GM19193 (cell line): ENCODE measurements around the gene PGM2.

Source experiments
- POLR2A ChIP-seq: IDR thresholded peaks from 4 replicates; pipeline ENCODE4 v1.6.1; 2011; ENCODE audit not compliant: insufficient read depth, insufficient read length; ENCODE audit errors: extremely low read depth

The PGM2 gene

DNA sequence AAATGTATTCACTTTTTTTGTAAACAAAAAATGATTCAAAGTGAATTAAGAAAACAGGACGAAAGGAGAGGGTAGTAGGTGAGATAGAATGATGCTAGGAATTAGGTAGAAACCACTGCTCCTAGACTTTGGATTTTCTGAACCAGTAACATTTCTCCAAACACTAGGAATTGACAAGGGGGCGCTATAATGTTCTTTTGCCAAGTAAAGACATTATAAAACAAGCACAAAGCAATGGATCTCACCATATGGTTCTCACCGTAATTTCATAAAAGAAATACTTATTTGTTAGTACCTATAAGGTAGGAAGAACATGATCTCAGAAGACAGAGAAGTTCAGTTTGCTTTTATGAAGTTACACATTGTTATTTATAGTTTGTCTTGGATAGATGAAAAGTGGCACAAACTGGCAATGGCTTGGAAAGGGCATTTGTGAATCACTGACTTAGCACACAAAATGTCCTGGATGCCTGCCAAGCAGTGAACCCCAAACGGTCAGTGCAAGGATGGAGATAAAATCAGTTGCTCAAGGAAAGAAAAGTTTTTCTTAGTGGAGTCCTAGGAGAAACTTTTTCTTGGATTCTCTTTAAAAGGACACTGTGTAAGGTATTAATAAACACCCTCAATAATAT lies 56.3 kb downstream of the PGM2 start:
- no peak for TF ChIP-seq POLR2A

DNA sequence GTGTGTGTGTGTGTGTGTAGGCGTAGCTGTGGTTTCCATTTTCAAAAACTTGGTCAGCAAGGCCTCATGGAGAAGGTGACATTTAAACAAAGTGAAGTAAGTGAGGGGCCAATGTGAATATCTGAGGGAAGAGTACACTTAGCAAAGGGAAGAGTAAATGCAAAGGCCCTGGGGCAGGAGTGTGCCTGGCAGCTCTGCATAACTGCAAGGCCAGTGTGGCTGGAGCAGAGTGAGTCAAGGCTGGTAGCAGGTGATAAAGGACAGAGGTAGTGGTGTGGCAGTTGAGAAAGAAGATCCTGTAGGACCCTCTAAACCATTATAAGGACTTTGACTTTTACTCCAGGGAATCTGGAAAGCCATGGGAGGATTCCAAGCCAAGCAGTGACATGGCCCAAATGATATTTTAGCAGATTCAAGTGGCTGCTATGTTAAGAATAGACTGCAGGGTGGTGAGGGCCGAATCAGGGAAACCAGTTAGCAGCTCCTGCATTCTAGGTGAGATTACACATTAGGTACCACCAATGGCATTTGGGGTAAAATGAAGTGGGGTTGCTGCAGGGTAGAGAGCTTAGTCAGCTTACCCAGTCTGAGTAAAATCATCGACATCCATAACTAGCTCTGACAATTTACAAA lies 58.5 kb downstream of the PGM2 start:
- TF ChIP-seq POLR2A, result no peak

DNA sequence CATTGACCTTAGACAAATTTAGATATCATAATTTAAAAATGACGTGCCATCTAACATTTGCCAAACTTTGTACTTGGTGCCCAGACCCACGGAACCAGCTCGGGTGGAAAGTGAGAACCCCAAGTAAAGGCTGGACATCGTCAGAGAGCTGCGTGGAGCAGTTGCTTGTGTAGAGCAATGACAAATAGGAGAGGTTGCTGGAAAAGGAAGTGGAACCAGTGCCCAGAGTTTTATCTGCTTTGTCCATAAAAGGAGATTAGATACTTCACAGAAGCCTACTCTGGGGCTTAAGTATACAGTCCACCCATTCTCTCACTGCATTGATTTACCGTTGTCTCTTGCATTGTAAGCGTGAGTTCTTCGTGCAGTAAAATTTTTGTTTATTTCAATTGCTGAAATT lies 59.0 kb downstream of the PGM2 start:
- TF ChIP-seq POLR2A, result no peak

DNA sequence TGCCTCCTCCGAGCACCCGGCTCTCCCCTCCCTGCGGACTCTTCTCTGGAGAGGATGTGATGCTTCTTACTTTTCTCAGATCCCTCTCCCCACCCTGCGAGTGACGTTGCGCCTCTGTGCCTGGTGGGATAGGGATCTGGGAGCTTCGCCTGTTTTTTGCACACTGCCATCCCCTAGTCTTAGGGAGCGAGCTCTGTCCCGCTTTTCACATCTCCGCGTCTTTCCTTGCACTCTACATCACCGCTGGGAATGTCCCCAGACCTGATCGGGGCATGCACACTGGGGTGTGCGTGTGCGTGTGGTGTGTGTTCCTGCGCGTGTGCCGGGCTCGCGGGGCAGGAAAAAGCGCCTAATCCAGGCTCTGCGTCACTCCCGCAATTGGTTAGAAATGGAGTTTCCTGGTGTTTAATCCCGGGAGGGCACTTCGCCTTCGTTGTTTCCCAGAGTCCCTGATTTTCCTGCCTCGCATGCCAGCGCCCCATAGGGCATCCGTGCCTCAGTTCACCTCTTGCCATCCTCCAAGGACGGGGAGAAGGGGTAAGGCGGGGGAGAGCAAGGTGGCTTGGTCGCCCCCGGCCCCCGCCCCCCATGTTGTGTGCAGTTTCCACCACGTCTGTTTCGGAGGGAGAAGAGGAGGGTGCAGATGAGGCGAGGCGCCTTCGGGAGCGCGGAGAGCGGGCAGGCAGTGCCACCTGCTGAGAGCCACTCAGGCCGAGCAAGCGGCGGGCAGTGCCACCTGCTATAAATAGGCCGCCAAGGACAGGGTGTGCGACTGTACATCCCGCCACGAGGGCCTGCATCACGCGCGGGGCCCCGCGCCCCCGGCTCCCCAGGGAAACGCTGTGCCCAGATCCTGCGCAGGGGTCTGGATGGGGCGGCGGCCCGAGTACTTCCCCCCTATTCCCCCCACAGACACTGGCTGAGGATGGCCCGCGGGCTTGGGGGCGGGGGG lies 63.6 kb downstream of the PGM2 start:
- no peak for TF ChIP-seq POLR2A

DNA sequence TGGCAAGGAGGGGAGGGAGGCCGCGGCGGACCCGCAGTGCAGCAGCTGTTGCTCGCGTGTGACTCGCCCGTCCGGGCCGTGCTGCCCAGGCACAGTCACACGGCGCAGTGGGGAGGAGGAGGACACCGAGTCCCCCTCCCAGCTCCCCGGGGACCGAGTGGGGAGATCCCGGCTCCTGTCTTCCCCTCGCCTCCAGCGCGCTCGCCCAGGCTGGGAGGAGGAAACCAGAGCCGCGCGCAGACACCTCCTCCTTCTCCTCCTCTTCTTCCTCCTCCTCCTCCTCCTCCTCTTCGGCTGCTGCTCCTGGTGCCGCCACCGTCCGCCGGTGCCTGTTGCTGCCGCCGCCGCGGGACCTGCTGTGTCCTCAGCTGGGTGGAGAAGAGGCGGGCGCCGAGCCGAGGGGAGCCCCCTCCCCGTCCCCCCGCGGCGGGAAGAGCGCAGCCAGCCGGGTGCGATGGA lies 64.3 kb downstream of the PGM2 start, which contains the start of gene TBC1D1:
Gene TBC1D1, plus strand, starts transcription at position 284 of the 459 bp plus-strand sequence. CDS start 11,012 bp downstream, outside the sequence.
- no peak for TF ChIP-seq POLR2A

DNA sequence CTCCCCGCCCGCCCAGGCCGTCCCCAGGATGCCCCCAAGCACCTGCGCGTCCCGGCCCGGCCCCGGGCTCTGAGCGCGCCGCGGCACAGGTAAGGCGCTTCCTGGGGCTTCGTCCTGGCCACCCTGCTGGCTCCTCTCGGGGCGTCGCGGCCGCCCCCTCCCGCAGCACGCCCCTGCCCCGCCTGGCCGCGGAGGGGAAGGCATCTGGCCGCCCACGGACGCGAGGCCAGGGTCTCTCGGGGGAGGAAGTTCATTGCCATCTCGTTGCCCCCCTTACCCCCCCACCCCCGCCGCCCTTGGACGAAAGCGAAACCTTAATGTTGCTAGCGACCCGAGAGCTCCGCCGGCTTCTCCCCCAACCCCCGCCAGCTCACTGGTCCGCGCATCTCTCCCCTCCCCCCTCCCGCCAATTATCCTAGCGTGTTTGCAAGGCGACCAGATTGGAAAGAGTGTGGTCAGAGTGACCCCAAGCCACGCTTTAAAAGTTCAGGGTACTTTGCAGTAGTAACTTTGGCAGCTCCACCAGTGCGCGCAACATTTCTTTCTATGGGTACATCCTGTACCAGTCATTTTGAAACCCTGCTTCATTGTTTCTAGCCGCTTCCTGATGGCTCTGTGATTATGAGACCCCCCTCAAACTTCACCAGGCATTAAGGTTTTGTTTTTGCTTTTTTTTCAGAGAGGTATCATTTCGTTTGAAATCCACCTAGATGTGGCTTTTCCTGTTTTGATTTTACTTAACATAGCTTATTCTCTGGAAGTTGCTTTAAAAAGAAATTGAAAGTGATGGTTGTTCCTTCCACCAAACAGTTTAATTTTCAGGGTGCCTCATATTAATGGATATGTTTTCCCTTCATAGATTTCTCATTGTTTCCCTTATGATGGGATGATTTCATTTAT lies 65.0 kb downstream of the PGM2 start:
- peak; percentile 52 for TF ChIP-seq POLR2A

DNA sequence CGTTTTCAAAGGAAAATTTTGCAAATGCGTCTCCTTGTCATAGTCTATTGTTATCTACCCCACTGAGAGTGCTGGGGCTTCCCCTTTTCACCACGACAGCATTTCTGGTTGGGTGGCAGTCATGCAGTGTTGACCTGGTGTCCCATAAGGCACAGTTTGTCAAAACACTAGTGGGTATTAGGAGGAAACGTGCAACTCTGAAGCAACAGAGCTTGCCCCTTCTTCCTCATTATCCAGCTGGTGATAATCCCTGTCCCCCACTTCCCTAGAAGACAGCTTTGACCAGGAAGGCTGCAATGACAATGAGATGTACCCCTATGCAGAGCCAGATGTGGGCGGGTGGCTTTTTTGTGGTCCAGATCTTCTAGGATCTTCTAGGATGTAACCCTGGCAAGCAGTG lies 66.2 kb downstream of the PGM2 start:
- peak; percentile 33 for TF ChIP-seq POLR2A

DNA sequence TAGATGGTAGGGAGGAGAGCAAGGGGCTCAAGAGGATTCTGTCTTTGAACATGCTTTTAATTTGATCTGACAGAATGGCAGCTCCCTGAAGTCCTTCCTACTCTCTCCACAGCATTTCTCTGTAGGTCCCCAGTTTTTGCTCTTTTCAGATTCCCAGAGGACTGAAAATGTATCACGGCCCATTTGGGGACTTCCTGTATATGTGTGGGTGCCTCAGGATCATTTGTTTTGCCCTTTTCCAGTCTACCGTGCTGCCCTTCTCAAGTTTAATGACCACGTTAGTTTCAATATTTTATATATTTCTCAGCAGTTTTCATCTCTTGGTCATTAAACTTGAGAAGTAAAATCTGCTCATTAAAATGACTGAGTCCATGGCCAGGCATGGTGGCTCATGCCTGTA lies 66.7 kb downstream of the PGM2 start:
- no peak for TF ChIP-seq POLR2A

DNA sequence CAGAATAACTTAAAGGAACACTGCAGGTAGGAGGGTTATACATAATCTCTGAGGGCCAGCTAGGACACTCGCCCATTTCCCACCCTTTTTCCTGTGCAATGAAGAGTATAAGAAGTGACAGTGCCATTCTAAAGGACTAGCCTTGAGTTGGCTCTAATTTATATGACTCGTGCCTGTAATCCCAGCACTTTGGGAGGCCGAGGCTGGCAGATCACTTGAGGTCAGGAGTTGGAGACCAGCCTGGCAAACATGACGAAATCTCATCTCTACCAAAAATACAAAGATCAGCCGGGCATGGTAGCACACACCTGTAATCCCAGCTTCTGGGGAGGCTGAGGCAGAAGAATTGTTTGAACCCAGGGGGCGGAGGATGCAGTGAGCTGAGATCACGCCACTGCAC lies 68.8 kb downstream of the PGM2 start:
- TF ChIP-seq POLR2A, result no peak

DNA sequence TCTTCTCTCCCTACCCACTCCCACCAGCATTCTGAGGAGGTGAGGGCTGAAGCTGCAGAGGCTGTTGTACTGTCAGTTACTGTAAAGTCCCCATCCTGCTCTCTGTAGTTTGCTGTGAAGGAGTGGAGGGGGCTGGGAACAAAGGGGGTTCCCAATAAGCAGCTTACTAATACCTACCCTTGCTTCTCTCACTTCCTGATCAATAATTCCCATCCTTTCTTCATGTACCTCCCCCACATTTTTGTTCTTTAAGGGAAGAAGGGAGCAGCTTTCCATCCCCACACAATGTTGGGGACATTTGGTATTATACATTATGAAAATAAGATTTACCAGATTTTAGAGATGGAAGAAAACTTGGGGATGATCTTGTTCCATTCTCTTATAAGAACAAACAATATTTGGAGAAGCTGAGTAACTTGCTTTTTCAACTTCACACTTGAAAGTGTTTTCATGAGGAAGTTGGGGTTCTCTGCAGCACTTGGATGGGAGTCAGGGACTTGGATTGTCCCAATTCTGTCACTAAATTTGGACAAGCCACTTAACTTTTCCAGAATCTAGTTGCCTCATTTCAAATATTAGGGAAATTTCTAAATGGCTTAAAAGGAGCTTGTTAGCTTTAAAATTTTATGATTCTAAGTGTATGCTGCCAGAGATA lies 69.8 kb downstream of the PGM2 start:
- no peak for TF ChIP-seq POLR2A

DNA sequence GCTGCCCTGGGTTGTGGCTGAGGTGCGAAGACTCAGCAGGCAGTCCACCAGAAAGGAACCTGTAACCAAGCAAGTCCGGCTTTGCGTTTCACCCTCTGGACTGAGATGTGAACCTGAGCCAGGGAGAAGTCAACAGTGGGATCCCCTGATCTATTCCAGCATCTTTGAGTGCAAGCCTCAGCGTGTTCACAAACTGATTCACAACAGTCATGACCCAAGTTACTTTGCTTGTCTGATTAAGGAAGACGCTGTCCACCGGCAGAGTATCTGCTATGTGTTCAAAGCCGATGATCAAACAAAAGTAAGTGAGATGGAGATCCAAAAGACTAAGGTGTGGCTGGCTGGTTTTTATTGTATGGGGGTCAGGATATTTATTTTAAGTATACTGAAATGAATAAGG lies 75.7 kb downstream of the PGM2 start:
- no peak for TF ChIP-seq POLR2A

DNA sequence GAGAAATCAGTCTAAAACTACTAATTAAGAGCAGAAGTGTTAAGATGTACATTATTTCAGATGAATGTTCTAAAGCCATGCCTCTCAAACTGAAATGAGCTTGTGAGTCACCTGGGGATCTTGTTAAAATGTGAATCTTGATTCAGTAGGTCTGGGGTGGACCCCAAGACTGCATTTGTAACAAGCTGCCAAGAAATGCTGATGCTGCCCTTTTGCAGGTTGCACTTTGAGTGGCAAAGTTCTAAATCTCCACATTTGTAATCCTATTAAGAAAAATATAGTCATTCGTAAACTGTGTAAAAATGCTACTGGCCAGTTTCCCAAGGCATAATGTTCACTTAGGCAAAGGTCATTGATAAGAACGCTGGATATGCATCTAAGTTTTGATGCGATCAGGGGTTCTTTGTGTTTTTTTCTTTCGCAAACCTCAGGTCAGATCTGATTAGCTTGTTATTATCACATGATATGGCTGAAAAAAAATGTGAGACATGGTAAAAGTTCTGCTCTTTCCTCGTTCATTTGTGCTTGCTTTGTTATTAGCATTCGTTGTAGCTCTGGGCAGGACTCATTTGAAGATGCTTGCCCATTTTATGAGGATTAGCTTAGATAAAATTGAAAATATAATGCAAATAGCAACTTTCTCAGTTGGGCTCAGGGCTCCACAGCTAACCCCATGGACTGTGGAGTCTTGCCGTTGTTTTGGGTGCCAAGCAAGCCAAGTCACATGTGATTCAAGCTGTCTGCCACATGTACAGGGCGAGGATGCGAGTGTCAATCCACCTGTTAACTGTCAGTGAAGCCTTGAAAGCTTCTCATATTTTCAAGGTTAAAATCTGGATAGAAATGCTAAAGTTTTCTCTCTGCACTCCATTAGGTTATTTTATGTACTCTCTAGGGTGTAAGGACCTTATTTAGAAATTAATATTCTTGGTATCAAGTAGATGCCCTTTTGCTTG lies 76.5 kb downstream of the PGM2 start:
- TF ChIP-seq POLR2A, result no peak

DNA sequence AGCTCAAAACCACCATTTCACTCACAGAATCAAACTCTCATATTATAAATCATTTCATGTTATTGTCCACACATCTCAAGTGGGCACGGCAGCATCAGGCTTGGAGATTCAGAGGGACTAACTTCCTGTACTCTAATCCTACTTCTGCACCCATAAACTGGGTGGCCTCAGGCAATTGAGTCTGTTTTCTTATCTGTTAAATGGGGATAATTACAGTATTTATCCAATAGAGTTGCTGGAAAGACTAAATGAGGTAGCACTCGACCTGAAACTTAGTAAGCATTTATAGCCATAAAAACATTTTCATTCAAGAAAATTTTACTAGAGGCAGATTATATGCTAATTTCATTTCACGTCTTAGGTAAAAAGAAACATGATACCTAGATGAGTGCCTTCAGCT lies 77.4 kb downstream of the PGM2 start:
- TF ChIP-seq POLR2A, result no peak
